ENCODE measurements around the gene S100A2.
"Not testable (repeated sequence)": the region's sequence is repeated elsewhere in the genome, so short reads cannot be mapped to it uniquely, and the experiment has no call there.

The S100A2 gene

GRCh38 chr1:153521808-153522207, 43.8 kb downstream of the S100A2 start:
- not testable (repeated sequence) for H3K79me2 ChIP-seq; H3K9ac ChIP-seq; H3K4me3 ChIP-seq (ENCODE audit: low read depth, low read length); H3K4me2 ChIP-seq (ENCODE audit: low read length); H3K27ac ChIP-seq; H3K4me1 ChIP-seq; H3K36me3 ChIP-seq (ENCODE audit: control insufficient read depth, insufficient read depth, low read length); H3K27me3 ChIP-seq (ENCODE audit: control insufficient read depth, insufficient read depth, low read length); H2AFZ ChIP-seq; H3K9me3 ChIP-seq (ENCODE audit: control insufficient read depth, low read length)

GRCh38 chr1:153520818-153521476, 44.7 kb downstream of the S100A2 start:
- Histone ChIP-seq H2AFZ (no peak overlapping the region), H3K36me3 (ENCODE audit: control insufficient read depth, insufficient read depth, low read length) (no peaks in the 10 kb centered on the region), H3K27ac (no peak overlapping the region), H3K4me1 (no peaks in the 10 kb centered on the region), H3K9me3 (ENCODE audit: control insufficient read depth, low read length) (no peaks in the 10 kb centered on the region), H3K4me3 (ENCODE audit: low read depth, low read length) (no peak overlapping the region), H3K79me2 (no peaks in the 10 kb centered on the region), H3K27me3 (ENCODE audit: control insufficient read depth, insufficient read depth, low read length) (no peaks in the 10 kb centered on the region), H3K9ac (no peak overlapping the region), H3K4me2 (ENCODE audit: low read length) (no peak overlapping the region)
- no peak for TF ChIP-seq CTCF (IDR thresholded peaks at IDR 0.05)

- not testable (repeated sequence) for H3K4me1 ChIP-seq; H3K79me2 ChIP-seq; H3K9ac ChIP-seq; H3K27me3 ChIP-seq (ENCODE audit: control insufficient read depth, insufficient read depth, low read length); H2AFZ ChIP-seq; H3K4me2 ChIP-seq (ENCODE audit: low read length); H3K9me3 ChIP-seq (ENCODE audit: control insufficient read depth, low read length); H3K4me3 ChIP-seq (ENCODE audit: low read depth, low read length); H3K27ac ChIP-seq; H3K36me3 ChIP-seq (ENCODE audit: control insufficient read depth, insufficient read depth, low read length)
Measured at GRCh38 chr1:153520137-153520691, 45.4 kb downstream of the S100A2 start.

GRCh38 chr1:153519242-153519641, 46.4 kb downstream of the S100A2 start:
- H3K36me3 ChIP-seq (ENCODE audit: control insufficient read depth, insufficient read depth, low read length), result no peaks in the 10 kb centered on the region
- no peaks in the 10 kb centered on the region for H3K9me3 ChIP-seq (ENCODE audit: control insufficient read depth, low read length)
- H3K79me2 ChIP-seq, result no peaks in the 10 kb centered on the region
- H3K9ac ChIP-seq, result no peak overlapping the region
- H3K4me2 ChIP-seq (ENCODE audit: low read length), result no peak overlapping the region
- TF ChIP-seq CTCF (IDR thresholded peaks at IDR 0.05), result no peak
- H3K4me1 ChIP-seq, result no peaks in the 10 kb centered on the region
- no peak overlapping the region for H3K27ac ChIP-seq
- H3K4me3 ChIP-seq (ENCODE audit: low read depth, low read length), result no peak overlapping the region
- H3K27me3 ChIP-seq (ENCODE audit: control insufficient read depth, insufficient read depth, low read length), result no peaks in the 10 kb centered on the region
- H2AFZ ChIP-seq, result no peak overlapping the region

- no peaks in the 10 kb centered on the region for H3K4me1 ChIP-seq
- no peak overlapping the region for H2AFZ ChIP-seq
- H3K4me3 ChIP-seq (ENCODE audit: low read depth, low read length), result no peak overlapping the region
- H3K27me3 ChIP-seq (ENCODE audit: control insufficient read depth, insufficient read depth, low read length), result no peaks in the 10 kb centered on the region
- H3K4me2 ChIP-seq (ENCODE audit: low read length), result no peak overlapping the region
- no peaks in the 10 kb centered on the region for H3K9me3 ChIP-seq (ENCODE audit: control insufficient read depth, low read length)
- no peaks in the 10 kb centered on the region for H3K36me3 ChIP-seq (ENCODE audit: control insufficient read depth, insufficient read depth, low read length)
- no peaks in the 10 kb centered on the region for H3K79me2 ChIP-seq
- no peak overlapping the region for H3K9ac ChIP-seq
- TF ChIP-seq CTCF (IDR thresholded peaks at IDR 0.05), result no peak
- no peak overlapping the region for H3K27ac ChIP-seq
Measured at GRCh38 chr1:153515504-153516394, 49.9 kb downstream of the S100A2 start.
